ENCODE measurements around the gene HTATIP2. TPM values are rescaled to one million over a fixed set of nuclear protein-coding genes. Genes with fewer than 3 reads are reported as not detected.

The HTATIP2 gene
- total and polyA plus RNA-seq, 8 donors = 31.2 to 86.0 (median 48.3) TPM

- intact Hi-C loops (cut with DNase I; ENCODE audit: low total_unique reads) = no loop called here
- WGBS, 5 donors = 75 to 88% (median 82%) methylated on average over 7 of the region's 7 CpGs
- Histone ChIP-seq H3K4me3 (no peak overlapping the region), H3K4me1 (no peaks in the 10 kb centered on the region), H3K27me3 (peaks cover 0 to 3% (median 2%) of the 10 kb centered on the region in 3 donors), H3K9me3 (no peaks in the 10 kb centered on the region), H3K36me3 (no peaks in the 10 kb centered on the region), H3K27ac (no peak overlapping the region)
- no peak for TF ChIP-seq EP300 (IDR thresholded peaks at IDR 0.05)
- no peak for TF ChIP-seq POLR2A (IDR thresholded peaks at IDR 0.05)
- TF ChIP-seq POLR2AphosphoS5 (IDR thresholded peaks at IDR 0.05) = no peak
- no peak for TF ChIP-seq CTCF (IDR thresholded peaks at IDR 0.05)
- DNase-seq = no peak
Observed at GRCh38 chr11:20327377-20327935, 36.1 kb upstream of the HTATIP2 start.

GRCh38 chr11:20336056-20336455, 27.5 kb upstream of the HTATIP2 start:
- Histone ChIP-seq H3K36me3 (no peaks in the 10 kb centered on the region), H3K9me3 (no peaks in the 10 kb centered on the region), H3K27ac (no peak overlapping the region), H3K4me1 (no peaks in the 10 kb centered on the region), H3K27me3 (peaks cover 0 to 11% (median 0%) of the 10 kb centered on the region in 3 donors), H3K4me3 (no peak overlapping the region)
- TF ChIP-seq CTCF (IDR thresholded peaks at IDR 0.05) (no peak), POLR2A (IDR thresholded peaks at IDR 0.05) (no peak), POLR2AphosphoS5 (IDR thresholded peaks at IDR 0.05) (no peak), EP300 (IDR thresholded peaks at IDR 0.05) (no peak)
- intact Hi-C loops (cut with DNase I; ENCODE audit: low total_unique reads) = no loop called here
- 76 to 92% (median 83%) methylated on average over 1 of the region's 1 CpG for WGBS, 5 donors
- no peak for DNase-seq

GRCh38 chr11:20337526-20338154, 25.9 kb upstream of the HTATIP2 start:
- no peak for TF ChIP-seq CTCF (IDR thresholded peaks at IDR 0.05)
- TF ChIP-seq EP300 (IDR thresholded peaks at IDR 0.05) = no peak
- no peak for TF ChIP-seq POLR2AphosphoS5 (IDR thresholded peaks at IDR 0.05)
- TF ChIP-seq POLR2A (IDR thresholded peaks at IDR 0.05) = no peak
- Histone ChIP-seq H3K4me1 (peaks cover 0 to 2% (median 0%) of the 10 kb centered on the region in 4 donors), H3K4me3 (no peak overlapping the region), H3K9me3 (no peaks in the 10 kb centered on the region), H3K36me3 (no peaks in the 10 kb centered on the region), H3K27ac (no peak overlapping the region), H3K27me3 (peaks cover 0 to 22% (median 10%) of the 10 kb centered on the region in 3 donors)
- 21 to 25% (median 23%) methylated on average over 9 of the region's 9 CpGs for WGBS, 5 donors
- intact Hi-C loops (cut with DNase I; ENCODE audit: low total_unique reads) = no loop called here
- DNase-seq = peak in 1 of 2 donors; percentile 56

GRCh38 chr11:20342347-20343141, 21.0 kb upstream of the HTATIP2 start:
- H3K9me3 ChIP-seq = no peaks in the 10 kb centered on the region
- 20 to 39% (median 21%) methylated on average over 14 to 26 of the region's 26 CpGs for WGBS, 5 donors
- peak in 1 of 2 donors; percentile 60 for DNase-seq
- no peak overlapping the region for H3K4me3 ChIP-seq
- intact Hi-C loops (cut with DNase I; ENCODE audit: low total_unique reads) = no loop called here
- TF ChIP-seq CTCF (IDR thresholded peaks at IDR 0.05) = no peak
- no peak for TF ChIP-seq EP300 (IDR thresholded peaks at IDR 0.05)
- no peaks in the 10 kb centered on the region for H3K36me3 ChIP-seq
- peaks cover 0 to 4% (median 0%) of the 10 kb centered on the region in 4 donors for H3K4me1 ChIP-seq
- H3K27ac ChIP-seq = no peak overlapping the region
- peaks cover 0 to 33% (median 14%) of the 10 kb centered on the region in 3 donors for H3K27me3 ChIP-seq

All from stomach (tissue), 9 donors.